Peyer's patch (tissue), 4 donors: Measurements from ENCODE around the gene STX12.

Experiments used
- CTCF ChIP-seq, 6 experiments: fragments of 450-650 bp in 4 of 6; fragments of 200-600 bp in 2 of 6; sonication (generic) in 1 of 6; IDR thresholded peaks; one replicate each; pipeline ENCODE4 v1.5.1; 2017 to 2019; ENCODE audit warnings: antibody characterized with exemption in 6 of 6, mild to moderate bottlenecking in 3 of 6, moderate library complexity in 1 of 6
- POLR2A ChIP-seq, 2 donors: fragments of 450-650 bp; IDR thresholded peaks; one replicate each; pipeline ENCODE4 v1.5.1; 2017; ENCODE audit warnings: antibody characterized with exemption in 2 of 2, mild to moderate bottlenecking in 2 of 2, moderate library complexity in 2 of 2

GRCh38 chr1:27773826-27774445 is 917 bp downstream of the STX12 start:
- TF ChIP-seq CTCF (IDR thresholded peaks at IDR 0.05) (no peak), POLR2A (IDR thresholded peaks at IDR 0.05) (no peak)
